IMR-90 (cell line): ENCODE results near the gene RGS5. TPM values are rescaled to one million over a fixed set of nuclear protein-coding genes. Genes with fewer than 3 reads are reported as not detected.

Experiments used
- ATAC-seq: fragments of 200-7000 bp; cut with Tn5 transposase; 2 replicates; pipeline ENCODE4 v1.9.1; 2020; ENCODE audit warnings: low read depth, mild to moderate bottlenecking, moderate library complexity
- BruUV-seq: library from RNA; stranded (reverse); fragments of 400-500 nt; replicated peaks from 2 replicates; lab custom pipeline; 2021; lab: Mats Ljungman, UMichigan
- CTCF ChIA-PET: fragments of 300-600 bp; formaldehyde crosslinking; extraction: SDS; loops from one replicate; lab custom pipeline; 2021; ENCODE audit warnings: antibody characterized with exemption; lab: Yijun Ruan, JAX
- POLR2A ChIA-PET: fragments of 300-600 bp; sonication (Branson Sonifier 250); formaldehyde crosslinking; loops from one replicate; lab custom pipeline; 2022; ENCODE audit warnings: antibody characterized with exemption; ENCODE audit not compliant: unreplicated experiment; lab: Charles Lee
- DNase-seq: peaks from one replicate; pipeline ENCODE4 v3.0.0; 2013
- H2AFZ ChIP-seq: replicated peaks from 2 replicates; pipeline ENCODE3; 2013; ENCODE audit warnings: low read length, mild to moderate bottlenecking; ENCODE audit not compliant: poor library complexity
- H2AK5ac ChIP-seq: 2 replicates; pipeline ENCODE4 v1.6.1; 2013; ENCODE audit warnings: low read depth, low read length, inconsistent platforms
- H2AK9ac ChIP-seq: replicated peaks from 2 replicates; pipeline ENCODE3; 2013; ENCODE audit warnings: mild to moderate bottlenecking, low read depth, low read length, moderate library complexity; ENCODE audit not compliant: poor library complexity
- H2BK120ac ChIP-seq: 2 replicates; pipeline ENCODE4 v1.6.1; 2013; ENCODE audit warnings: low read depth, low read length, inconsistent platforms
- H2BK15ac ChIP-seq: 3 replicates; pipeline ENCODE4 v1.6.1; 2013; ENCODE audit warnings: low read depth, low read length, inconsistent platforms
- H2BK20ac ChIP-seq: 2 replicates; pipeline ENCODE4 v1.6.1; 2013; ENCODE audit warnings: low read depth, mild to moderate bottlenecking, inconsistent platforms, low read length, moderate library complexity
- H2BK5ac ChIP-seq: 2 replicates; pipeline ENCODE4 v1.6.1; 2013; ENCODE audit warnings: mild to moderate bottlenecking, low read depth, low read length, inconsistent platforms; ENCODE audit not compliant: poor library complexity, severe bottlenecking
- H3K14ac ChIP-seq: replicated peaks from 2 replicates; pipeline ENCODE4 v1.6.1; 2013; ENCODE audit warnings: low read depth, low read length, inconsistent platforms
- H3K18ac ChIP-seq: 2 replicates; pipeline ENCODE4 v1.6.1; 2013; ENCODE audit warnings: low read depth, low read length, control low read depth
- H3K23ac ChIP-seq: 2 replicates; pipeline ENCODE4 v1.6.1; 2013; ENCODE audit warnings: low read depth, low read length, inconsistent platforms
- H3K27ac ChIP-seq: 2 replicates; pipeline ENCODE4 v1.5.1; 2013; ENCODE audit warnings: mild to moderate bottlenecking, control low read depth, low read length; ENCODE audit not compliant: insufficient read depth
- H3K27me3 ChIP-seq: 2 replicates; pipeline ENCODE4 v1.6.1; 2013; ENCODE audit warnings: low read length; ENCODE audit not compliant: control insufficient read depth, insufficient read depth
- H3K36me3 ChIP-seq: 2 replicates; pipeline ENCODE4 v1.6.1; 2013; ENCODE audit warnings: low read length, mixed read lengths; ENCODE audit not compliant: control insufficient read depth, insufficient read depth
- H3K4ac ChIP-seq: 2 replicates; pipeline ENCODE4 v1.6.1; 2013; ENCODE audit warnings: low read depth, low read length, inconsistent platforms
- H3K4me1 ChIP-seq: 2 replicates; pipeline ENCODE4 v1.6.1; 2013; ENCODE audit warnings: low read length, mixed read lengths; ENCODE audit not compliant: control insufficient read depth, insufficient read depth
- H3K4me2 ChIP-seq: 2 replicates; pipeline ENCODE4 v1.6.1; 2013; ENCODE audit warnings: low read depth, mild to moderate bottlenecking, control low read depth, low read length, moderate library complexity
- H3K4me3 ChIP-seq: 2 replicates; pipeline ENCODE4 v1.5.1; 2013; ENCODE audit warnings: low read depth, mild to moderate bottlenecking, control low read depth, low read length, moderate library complexity; ENCODE audit not compliant: insufficient read depth
- H3K56ac ChIP-seq: 2 replicates; pipeline ENCODE4 v1.6.1; 2013; ENCODE audit warnings: low read length, inconsistent platforms; ENCODE audit not compliant: insufficient read depth; ENCODE audit errors: extremely low read depth
- H3K79me1 ChIP-seq, 2 experiments: 2 replicates each; pipeline ENCODE4 v1.6.1; 2013; ENCODE audit warnings: low read length in 2 of 2, inconsistent platforms in 1 of 2, low read depth in 1 of 2
- H3K9ac ChIP-seq: 2 replicates; pipeline ENCODE4 v1.6.1; 2013; ENCODE audit warnings: low read depth, low read length, control low read depth
- H3K9me1 ChIP-seq: 2 replicates; pipeline ENCODE4 v1.6.1; 2013; ENCODE audit warnings: low read length, inconsistent platforms; ENCODE audit not compliant: insufficient read depth
- H3K9me3 ChIP-seq: 2 replicates; pipeline ENCODE4 v1.6.1; 2013; ENCODE audit warnings: low read length; ENCODE audit not compliant: control insufficient read depth, insufficient read depth
- H4K20me1 ChIP-seq: 2 replicates; pipeline ENCODE4 v1.6.1; 2013; ENCODE audit warnings: low read length, inconsistent platforms; ENCODE audit not compliant: insufficient read depth
- H4K5ac ChIP-seq: 2 replicates; pipeline ENCODE4 v1.6.1; 2013; ENCODE audit warnings: mild to moderate bottlenecking, low read depth, low read length, control low read depth
- H4K8ac ChIP-seq, 2 experiments: 2 replicates each; pipeline ENCODE4 v1.6.1; 2013; ENCODE audit warnings: low read depth in 2 of 2, low read length in 2 of 2, control low read depth in 1 of 2, inconsistent platforms in 1 of 2
- H4K91ac ChIP-seq: 2 replicates; pipeline ENCODE4 v1.6.1; 2013; ENCODE audit warnings: low read depth, low read length, inconsistent platforms; ENCODE audit not compliant: insufficient read depth
- CEBPB ChIP-seq: IDR thresholded peaks from 2 replicates; pipeline ENCODE4 v1.6.1; 2012; ENCODE audit warnings: low read depth, low read length, improper control_type of control experiment
- CTCF ChIP-seq: conservative IDR thresholded peaks from 2 replicates; pipeline ENCODE4 v1.5.1; 2012; ENCODE audit warnings: mild to moderate bottlenecking, low read depth, low read length, improper control_type of control experiment
- RAD21 ChIP-seq: IDR thresholded peaks from 2 replicates; pipeline ENCODE4 v1.6.1; 2012; ENCODE audit warnings: low read length, improper control_type of control experiment
- SMC3 ChIP-seq: fragments of 150-350 bp; IDR thresholded peaks from 2 replicates; pipeline ENCODE4 v1.6.1; 2016; ENCODE audit warnings: low read depth, mild to moderate bottlenecking, antibody characterized with exemption, low read length, moderate library complexity
- WGBS, 2 experiments: methylation state at CpG; one replicate each; pipeline versions ENCODE4 v1.1.5 to v1.1.7; 2013; ENCODE audit warnings: missing lambda C conversion rate in 2 of 2; ENCODE audit not compliant: insufficient read length in 1 of 2; ENCODE audit errors: extremely low coverage in 2 of 2; 5-methylcytosine and 5-hydroxymethylcytosine counted together
- dilution Hi-C: fragments of 300-500 bp; cut with HindIII; formaldehyde crosslinking; loops from one replicate; pipeline ENCODE4 v1.14.3; 2018; ENCODE audit warnings: low sequenced_read_pairs; ENCODE audit not compliant: unreplicated experiment
- in situ Hi-C: fragments of 300-500 bp; cut with MboI; formaldehyde crosslinking; loops from 3 replicates; pipeline ENCODE4 v1.14.3; 2019; ENCODE audit warnings: low sequenced_read_pairs, inconsistent platforms, mixed read lengths
- intact Hi-C: fragments of 100-400 bp; cut with micrococcal nuclease; formaldehyde crosslinking; loops from 2 replicates; pipeline ENCODE4 v1.10.0; 2022
- polyA plus RNA-seq, 3 experiments: library from polyadenylated mRNA; depleted of rRNA; stranded (reverse); fragments of >200 nt; gene quantifications; 2 replicates each; pipeline ENCODE4 v1.2.3, GENCODE V29; 2012; ENCODE audit warnings: low replicate concordance in 1 of 3
- total RNA-seq: library from RNA; depleted of rRNA; stranded (reverse); fragments of >200 nt; gene quantifications from 2 replicates; pipeline ENCODE4 v1.2.3, GENCODE V29; 2012

The RGS5 gene
- total and polyA plus RNA-seq, 2 of the 4 experiments (the other 2 are of a cell fraction) = 21.4 to 40.0 TPM

- Histone ChIP-seq H4K8ac (peak overlapping the region in 1 of 2 experiments; percentile 33; a peak in 1 of 4 replicates), H4K20me1 (no peaks in the 10 kb centered on the region), H4K91ac (no peak overlapping the region), H3K56ac (no peak overlapping the region), H3K18ac (no peak overlapping the region), H3K4ac (peak overlapping the region; percentile 62; the same call in 1 of the 2 replicates), H2AK9ac (no peak overlapping the region), H3K9ac (no peak overlapping the region), H3K4me1 (peaks cover 15% of the 10 kb centered on the region), H2AK5ac (no peak overlapping the region; the same call in 1 of the 2 replicates), H2BK20ac (peak overlapping the region; percentile 43; the same call in 1 of the 2 replicates), H3K23ac (no peak overlapping the region), H2BK15ac (no peak overlapping the region; the same call in 2 of the 3 replicates), H3K27ac (no peak overlapping the region), H3K79me1 (peaks cover 0 to 3% of the 10 kb centered on the region in 2 experiments; a peak in 1 of 4 replicates), H2BK5ac (no peak overlapping the region), H3K4me3 (no peak overlapping the region), H4K5ac (no peak overlapping the region), H3K9me3 (no peaks in the 10 kb centered on the region), H3K4me2 (peak overlapping the region; percentile 18; the same call in 1 of the 2 replicates), H3K36me3 (no peaks in the 10 kb centered on the region), H3K27me3 (no peaks in the 10 kb centered on the region), H2AFZ (no peak overlapping the region), H3K14ac (no peak overlapping the region), H3K9me1 (peaks cover 6% of the 10 kb centered on the region; the same call in 1 of the 2 replicates), H2BK120ac (peak overlapping the region; percentile 62; the same call in 1 of the 2 replicates)
- dilution Hi-C loops (no loop called here), in situ Hi-C loops (no loop called here), intact Hi-C loops (loop anchor here (1.0 to 10.0 kb wide), 2 partner anchors 293 to 556 kb away; no protein-coding TSS in a partner anchor)
- ATAC-seq (peak; percentile 35), DNase-seq (peak; percentile 47)
- TF ChIP-seq CTCF (peak; percentile 51), SMC3 (peak; percentile 55), CEBPB (no peak; the same call in 1 of the 2 replicates), RAD21 (peak; percentile 51)
- no TSS peak for BruUV-seq
- WGBS, 2 experiments = no CpG with 5 or more reads among the region's 5 CpGs
- ChIA-PET CTCF (interaction anchor here (0.6 to 1.3 kb wide), 5 partner anchors 9 to 298 kb away, joined by 3 to 6 read pairs (median 3); no protein-coding TSS in a partner anchor), POLR2A (no interaction called here)
Observed at GRCh38 chr1:163170975-163171676, 31.6 kb downstream of the RGS5 start.
